Measurements from ENCODE around the gene SLCO6A1. TPM values are rescaled to one million over a fixed set of nuclear protein-coding genes. Genes with fewer than 3 reads are reported as not detected.

SLCO6A1 gene
- total RNA-seq, 1 donor from 2014 or later, result not detected

DNA sequence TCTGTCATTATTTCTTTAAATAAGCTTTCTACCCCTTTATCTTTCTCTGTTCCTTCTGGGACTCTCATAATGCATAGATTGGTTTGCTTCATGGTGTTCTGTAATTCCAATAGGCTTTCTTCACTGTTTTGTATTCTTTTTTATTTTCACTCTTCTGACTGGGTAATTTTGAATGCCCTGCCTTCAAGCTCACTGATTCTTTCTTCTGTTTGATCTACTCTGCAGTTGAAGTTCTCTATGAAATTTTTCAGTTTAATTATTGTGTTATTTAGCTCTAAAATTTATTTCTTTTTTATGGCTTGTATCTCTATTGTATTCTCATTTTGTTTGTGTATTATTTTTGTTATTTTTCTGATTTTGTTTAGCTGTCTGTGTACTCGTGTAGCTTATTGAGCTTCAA lies 113.4 kb downstream of the SLCO6A1 start:
- no peaks in the 10 kb centered on the region for H3K36me3 ChIP-seq (ENCODE audit: control insufficient read depth, insufficient read depth, low read length)
- H3K4me3 ChIP-seq (ENCODE audit: low read depth, low read length), result no peak overlapping the region
- TF ChIP-seq, protein P1, sequence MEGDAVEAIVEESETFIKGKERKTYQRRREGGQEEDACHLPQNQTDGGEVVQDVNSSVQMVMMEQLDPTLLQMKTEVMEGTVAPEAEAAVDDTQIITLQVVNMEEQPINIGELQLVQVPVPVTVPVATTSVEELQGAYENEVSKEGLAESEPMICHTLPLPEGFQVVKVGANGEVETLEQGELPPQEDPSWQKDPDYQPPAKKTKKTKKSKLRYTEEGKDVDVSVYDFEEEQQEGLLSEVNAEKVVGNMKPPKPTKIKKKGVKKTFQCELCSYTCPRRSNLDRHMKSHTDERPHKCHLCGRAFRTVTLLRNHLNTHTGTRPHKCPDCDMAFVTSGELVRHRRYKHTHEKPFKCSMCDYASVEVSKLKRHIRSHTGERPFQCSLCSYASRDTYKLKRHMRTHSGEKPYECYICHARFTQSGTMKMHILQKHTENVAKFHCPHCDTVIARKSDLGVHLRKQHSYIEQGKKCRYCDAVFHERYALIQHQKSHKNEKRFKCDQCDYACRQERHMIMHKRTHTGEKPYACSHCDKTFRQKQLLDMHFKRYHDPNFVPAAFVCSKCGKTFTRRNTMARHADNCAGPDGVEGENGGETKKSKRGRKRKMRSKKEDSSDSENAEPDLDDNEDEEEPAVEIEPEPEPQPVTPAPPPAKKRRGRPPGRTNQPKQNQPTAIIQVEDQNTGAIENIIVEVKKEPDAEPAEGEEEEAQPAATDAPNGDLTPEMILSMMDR (IDR thresholded peaks at IDR 0.05; ENCODE audit: insufficient read depth, low read length, poor library complexity, severe bottlenecking), result no peak
- no peaks in the 10 kb centered on the region for H3K27me3 ChIP-seq (ENCODE audit: control insufficient read depth, insufficient read depth, low read length)
- DNase-seq (ENCODE audit: low read depth), result no peak

DNA sequence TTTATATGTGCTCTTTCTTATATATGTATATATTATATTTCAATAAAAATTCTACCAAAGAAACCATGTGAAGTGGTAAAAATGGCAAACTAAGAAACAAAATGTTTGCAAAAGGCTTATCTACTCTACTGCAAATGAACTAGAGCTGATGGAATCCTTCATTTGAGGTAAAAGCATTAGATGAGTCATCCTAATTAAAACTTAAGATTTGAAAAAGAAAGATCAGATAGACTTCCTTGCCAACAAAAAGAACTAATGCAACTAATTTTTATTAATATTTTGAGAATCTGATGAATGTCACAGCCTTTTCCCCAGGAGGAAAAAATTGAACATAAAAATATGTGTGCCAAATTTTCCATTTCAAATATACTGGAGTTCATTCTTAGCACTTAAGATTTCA lies 118.6 kb downstream of the SLCO6A1 start:
- Histone ChIP-seq H3K36me3 (ENCODE audit: control insufficient read depth, insufficient read depth, low read length) (no peaks in the 10 kb centered on the region), H3K4me3 (ENCODE audit: low read depth, low read length) (no peak overlapping the region), H3K27me3 (ENCODE audit: control insufficient read depth, insufficient read depth, low read length) (no peaks in the 10 kb centered on the region)
- no peak for DNase-seq (ENCODE audit: low read depth)
- TF ChIP-seq, protein P1 (IDR thresholded peaks at IDR 0.05; ENCODE audit: insufficient read depth, low read length, poor library complexity, severe bottlenecking), result no peak

DNA sequence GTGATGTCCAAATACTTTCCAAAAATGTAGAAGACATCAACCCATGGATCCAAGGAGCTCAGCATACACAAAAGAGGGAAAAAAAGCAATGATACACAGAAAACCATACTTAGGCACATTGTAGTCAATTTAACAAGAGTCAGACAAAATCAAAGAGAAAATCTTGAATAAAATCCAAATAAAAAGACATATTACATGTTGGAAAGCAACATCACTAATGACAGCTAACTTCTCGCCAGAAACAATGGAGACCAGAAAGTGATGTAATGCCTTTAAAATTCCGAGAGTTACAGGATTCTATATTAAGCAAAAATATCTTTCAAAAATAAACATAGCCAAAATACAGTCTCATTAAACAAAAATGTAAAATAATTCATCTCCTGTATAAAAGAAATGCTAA lies 122.9 kb downstream of the SLCO6A1 start:
- DNase-seq (ENCODE audit: low read depth), result no peak
- no peaks in the 10 kb centered on the region for H3K27me3 ChIP-seq (ENCODE audit: control insufficient read depth, insufficient read depth, low read length)
- no peaks in the 10 kb centered on the region for H3K36me3 ChIP-seq (ENCODE audit: control insufficient read depth, insufficient read depth, low read length)
- no peak overlapping the region for H3K4me3 ChIP-seq (ENCODE audit: low read depth, low read length)
- TF ChIP-seq, protein P1 (IDR thresholded peaks at IDR 0.05; ENCODE audit: insufficient read depth, low read length, poor library complexity, severe bottlenecking), result no peak

DNA sequence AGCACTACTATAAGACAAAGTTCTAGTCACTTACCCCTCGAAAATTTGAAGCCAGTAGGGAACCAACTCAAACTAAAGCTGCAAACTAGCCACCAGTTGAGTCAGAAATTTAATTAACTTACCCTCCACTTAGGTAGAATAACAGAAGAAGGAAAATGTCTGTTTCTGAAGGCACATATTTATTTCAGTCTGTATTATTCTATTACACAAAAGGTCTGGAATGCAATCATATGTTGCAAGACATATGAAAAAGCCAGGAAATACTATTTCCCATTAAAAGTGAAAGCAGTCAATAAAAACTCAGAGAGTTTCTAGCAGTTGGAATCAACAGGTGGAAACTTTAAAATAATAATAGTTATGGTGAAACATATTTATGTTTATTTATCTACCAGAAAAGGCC lies 123.5 kb downstream of the SLCO6A1 start:
- TF ChIP-seq, protein P1 (IDR thresholded peaks at IDR 0.05; ENCODE audit: insufficient read depth, low read length, poor library complexity, severe bottlenecking), result no peak
- H3K27me3 ChIP-seq (ENCODE audit: control insufficient read depth, insufficient read depth, low read length), result no peaks in the 10 kb centered on the region
- no peaks in the 10 kb centered on the region for H3K36me3 ChIP-seq (ENCODE audit: control insufficient read depth, insufficient read depth, low read length)
- H3K4me3 ChIP-seq (ENCODE audit: low read depth, low read length), result no peak overlapping the region
- DNase-seq (ENCODE audit: low read depth), result no peak

DNA sequence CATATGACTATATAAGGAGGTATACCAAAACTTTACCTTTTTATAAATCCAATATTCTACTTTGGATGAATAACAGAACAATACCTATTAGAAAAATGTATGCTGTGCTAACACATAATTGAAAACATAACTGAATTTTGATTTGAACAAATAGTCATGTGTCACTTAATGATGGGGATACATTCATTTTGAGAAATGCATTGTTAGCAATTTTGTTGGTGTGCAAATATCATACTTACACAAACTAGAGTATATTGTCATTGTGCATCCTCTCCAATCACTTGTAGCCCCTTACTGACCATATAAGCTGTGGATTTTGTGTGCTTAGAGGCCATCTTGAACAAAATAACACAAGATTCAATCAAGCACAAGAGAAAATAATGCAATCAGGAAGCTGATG lies 130.4 kb downstream of the SLCO6A1 start:
- H3K36me3 ChIP-seq (ENCODE audit: control insufficient read depth, insufficient read depth, low read length), result no peaks in the 10 kb centered on the region
- H3K4me3 ChIP-seq (ENCODE audit: low read depth, low read length), result no peak overlapping the region
- DNase-seq (ENCODE audit: low read depth), result no peak
- TF ChIP-seq, protein P1 (IDR thresholded peaks at IDR 0.05; ENCODE audit: insufficient read depth, low read length, poor library complexity, severe bottlenecking), result no peak
- no peaks in the 10 kb centered on the region for H3K27me3 ChIP-seq (ENCODE audit: control insufficient read depth, insufficient read depth, low read length)

DNA sequence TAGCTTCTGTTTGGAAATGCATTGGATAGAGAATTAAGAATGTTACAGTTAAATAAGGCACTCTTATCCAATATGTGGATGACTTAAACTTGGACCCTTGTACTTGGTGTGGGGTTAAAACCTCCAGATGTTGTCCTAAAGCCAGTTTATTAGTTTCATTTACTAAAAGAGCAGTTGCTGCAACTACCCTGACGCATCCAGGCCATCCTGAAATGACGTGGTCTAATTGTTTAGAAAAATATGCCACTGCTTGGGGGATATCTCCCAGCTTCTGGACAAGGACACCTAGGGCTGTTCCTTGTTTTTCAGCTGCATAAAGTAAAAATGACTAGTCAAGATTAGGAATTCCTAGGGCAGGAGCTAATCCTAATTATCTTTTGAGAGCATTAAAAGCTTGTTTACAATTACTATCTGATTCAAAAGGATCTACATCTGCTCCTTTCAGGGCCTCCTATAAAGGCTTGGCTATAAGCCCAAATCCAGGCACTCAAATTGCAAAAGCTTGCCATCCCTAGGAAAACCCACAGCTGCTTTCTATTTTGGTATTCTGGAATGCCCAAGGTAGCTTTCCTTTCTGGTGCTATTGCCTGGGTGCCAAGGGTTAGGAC lies 157.0 kb downstream of the SLCO6A1 start:
- Histone ChIP-seq H3K36me3 (ENCODE audit: control insufficient read depth, insufficient read depth, low read length) (no peaks in the 10 kb centered on the region), H3K27me3 (ENCODE audit: control insufficient read depth, insufficient read depth, low read length) (no peaks in the 10 kb centered on the region), H3K4me3 (ENCODE audit: low read depth, low read length) (no peak overlapping the region)
- TF ChIP-seq, protein P1 (IDR thresholded peaks at IDR 0.05; ENCODE audit: insufficient read depth, low read length, poor library complexity, severe bottlenecking), result no peak
- no peak for DNase-seq (ENCODE audit: low read depth)

Data from kidney epithelial cell (primary cell).